OCI-LY3 (cell line): ENCODE measurements around the gene CABP1.
"Not testable (repeated sequence)": the region's sequence is repeated elsewhere in the genome, so short reads cannot be mapped to it uniquely, and the experiment has no call there.

Source experiments
- H2AFZ ChIP-seq: fragments of 200-600, 300-600 bp; shearing (Covaris generic); 2 replicates; pipeline ENCODE4 v1.6.0; 2014; ENCODE audit warnings: antibody characterized with exemption, low read depth, low read length
- H3K27ac ChIP-seq: fragments of 200-600, 300-600 bp; sonication (generic); 2 replicates; pipeline ENCODE4 v1.5.1; 2014; ENCODE audit warnings: mild to moderate bottlenecking, low read length, moderate library complexity, mixed read lengths
- H3K27me3 ChIP-seq: fragments of 200-600, 300-600 bp; sonication (generic); 2 replicates; pipeline ENCODE4 v1.6.1; 2014; ENCODE audit warnings: low read depth, low read length, mixed read lengths
- H3K36me3 ChIP-seq: fragments of 200-600, 300-600 bp; sonication (generic); replicated peaks from 2 replicates; pipeline ENCODE3; 2014; ENCODE audit warnings: low read depth, low read length, mixed read lengths
- H3K4me1 ChIP-seq: fragments of 300-600, 200-600 bp; sonication (generic); 2 replicates; pipeline ENCODE4 v1.6.1; 2014; ENCODE audit warnings: low read length, mixed read lengths
- H3K4me2 ChIP-seq: fragments of 200-600, 300-600 bp; sonication (generic); 2 replicates; pipeline ENCODE4 v1.6.1; 2014; ENCODE audit warnings: low read length, mixed read lengths
- H3K4me3 ChIP-seq: fragments of 300-600, 200-600 bp; sonication (generic); 2 replicates; pipeline ENCODE4 v1.5.1; 2014; ENCODE audit warnings: antibody characterized with exemption, mild to moderate bottlenecking, low read length, moderate library complexity
- H3K79me2 ChIP-seq: fragments of 300-600, 200-600 bp; shearing (Covaris generic); 2 replicates; pipeline ENCODE4 v1.6.1; 2014; ENCODE audit warnings: mild to moderate bottlenecking, low read length, mixed read lengths
- H3K9ac ChIP-seq: fragments of 300-600, 200-600 bp; shearing (Covaris generic); 2 replicates; pipeline ENCODE4 v1.6.0; 2014; ENCODE audit warnings: mild to moderate bottlenecking, low read length, moderate library complexity
- H3K9me3 ChIP-seq: fragments of 200-600, 300-600 bp; shearing (Covaris generic); 2 replicates; pipeline ENCODE4 v1.6.1; 2014; ENCODE audit warnings: low read length, mixed read lengths; ENCODE audit not compliant: insufficient read depth
- H4K20me1 ChIP-seq: fragments of 200-600, 300-600 bp; sonication (generic); 2 replicates; pipeline ENCODE4 v1.6.1; 2016; ENCODE audit warnings: low read length, mixed read lengths; ENCODE audit not compliant: insufficient read depth
- CTCF ChIP-seq: fragments of 200-600, 300-600 bp; sonication (generic); IDR thresholded peaks from 2 replicates; pipeline ENCODE4 v1.5.1; 2014; ENCODE audit warnings: antibody characterized with exemption, low read length, low read depth
- EZH2phosphoT487 ChIP-seq: fragments of 200-600 bp; shearing (Covaris generic); IDR thresholded peaks from 2 replicates; pipeline ENCODE4 v1.6.1; 2018; ENCODE audit warnings: antibody characterized with exemption, mixed run types, low read depth

The CABP1 gene

GRCh38 chr12:120599672-120600552 lies 40.5 kb upstream of the CABP1 start:
- H3K36me3 ChIP-seq, result no peaks in the 10 kb centered on the region
- no peaks in the 10 kb centered on the region for H3K79me2 ChIP-seq
- no peaks in the 10 kb centered on the region; the same call in 1 of the 2 replicates for H3K27me3 ChIP-seq
- no peak overlapping the region for H3K4me2 ChIP-seq
- no peaks in the 10 kb centered on the region for H3K9me3 ChIP-seq
- H3K4me3 ChIP-seq, result no peak overlapping the region
- TF ChIP-seq EZH2phosphoT487 (no peak), CTCF (no peak)
- no peak overlapping the region for H3K9ac ChIP-seq
- no peaks in the 10 kb centered on the region for H4K20me1 ChIP-seq
- no peak overlapping the region for H3K27ac ChIP-seq
- H3K4me1 ChIP-seq, result peaks cover 6% of the 10 kb centered on the region
- H2AFZ ChIP-seq, result no peak overlapping the region; the same call in 1 of the 2 replicates

- H3K27ac ChIP-seq, result not testable (repeated sequence)
These were observed 38.0 kb upstream of the CABP1 start for GRCh38 chr12:120602416-120602815.

GRCh38 chr12:120610560-120610959 lies 29.9 kb upstream of the CABP1 start:
- Histone ChIP-seq H3K4me3 (no peak overlapping the region), H3K79me2 (no peaks in the 10 kb centered on the region), H3K27me3 (no peaks in the 10 kb centered on the region), H3K36me3 (no peaks in the 10 kb centered on the region), H3K4me2 (no peak overlapping the region), H3K9me3 (no peaks in the 10 kb centered on the region), H2AFZ (no peak overlapping the region), H3K4me1 (no peaks in the 10 kb centered on the region), H3K9ac (no peak overlapping the region), H3K27ac (no peak overlapping the region), H4K20me1 (no peaks in the 10 kb centered on the region)
- TF ChIP-seq CTCF (no peak), EZH2phosphoT487 (no peak)

More at GRCh38 chr12:120602416-120602815, 38.0 kb upstream of the CABP1 start:
- H3K27me3 ChIP-seq, H3K4me1 ChIP-seq, H2AFZ ChIP-seq, H4K20me1 ChIP-seq, H3K9me3 ChIP-seq, H3K9ac ChIP-seq, H3K79me2 ChIP-seq, H3K4me2 ChIP-seq, H3K4me3 ChIP-seq, H3K36me3 ChIP-seq: not testable (repeated sequence)

GRCh38 chr12:120611534-120611933 lies 28.9 kb upstream of the CABP1 start:
- not testable (repeated sequence) for H3K27me3 ChIP-seq, H3K9ac ChIP-seq, H3K27ac ChIP-seq, H4K20me1 ChIP-seq, H2AFZ ChIP-seq, H3K4me3 ChIP-seq, H3K4me1 ChIP-seq, H3K36me3 ChIP-seq, H3K4me2 ChIP-seq, H3K9me3 ChIP-seq, H3K79me2 ChIP-seq

- H3K27me3 ChIP-seq, result peaks cover 15% of the 10 kb centered on the region
- H3K4me1 ChIP-seq, result no peaks in the 10 kb centered on the region
- no peak overlapping the region for H3K4me2 ChIP-seq
- no peak overlapping the region for H2AFZ ChIP-seq
- TF ChIP-seq EZH2phosphoT487 (no peak), CTCF (no peak)
- H3K4me3 ChIP-seq, result no peak overlapping the region
- no peaks in the 10 kb centered on the region for H4K20me1 ChIP-seq
- H3K27ac ChIP-seq, result no peak overlapping the region
- no peaks in the 10 kb centered on the region for H3K9me3 ChIP-seq
- H3K79me2 ChIP-seq, result no peaks in the 10 kb centered on the region
- no peak overlapping the region for H3K9ac ChIP-seq
- no peaks in the 10 kb centered on the region for H3K36me3 ChIP-seq
These were observed 25.6 kb upstream of the CABP1 start for GRCh38 chr12:120614848-120615247.

- peaks cover 18% of the 10 kb centered on the region for H3K27me3 ChIP-seq
These were observed 23.2 kb upstream of the CABP1 start for GRCh38 chr12:120617193-120617592.

GRCh38 chr12:120617767-120618166 lies 22.7 kb upstream of the CABP1 start:
- not testable (repeated sequence) for H3K79me2 ChIP-seq, H4K20me1 ChIP-seq, H3K36me3 ChIP-seq, H3K9ac ChIP-seq, H3K4me1 ChIP-seq, H3K27ac ChIP-seq, H2AFZ ChIP-seq, H3K9me3 ChIP-seq, H3K4me2 ChIP-seq, H3K4me3 ChIP-seq
- peaks cover 18% of the 10 kb centered on the region for H3K27me3 ChIP-seq

More at GRCh38 chr12:120617193-120617592, 23.2 kb upstream of the CABP1 start:
- H3K9me3 ChIP-seq, H3K4me3 ChIP-seq, H3K4me2 ChIP-seq, H4K20me1 ChIP-seq, H3K4me1 ChIP-seq, H3K36me3 ChIP-seq, H3K9ac ChIP-seq, H3K79me2 ChIP-seq, H2AFZ ChIP-seq, H3K27ac ChIP-seq: not testable (repeated sequence)
